KMS-11 (cell line): Measurements from ENCODE around the gene AMPD2.
"Not testable (repeated sequence)": the region's sequence is repeated elsewhere in the genome, so short reads cannot be mapped to it uniquely, and the experiment has no call there.

Experiments used
- H2AFZ ChIP-seq: fragments of 200-600 bp; sonication (generic); 2 replicates; pipeline ENCODE4 v1.6.1; 2016; ENCODE audit warnings: antibody characterized with exemption, mixed run types, low read depth
- H3K27ac ChIP-seq: fragments of 200-600 bp; sonication (generic); 2 replicates; pipeline ENCODE4 v1.6.1; 2016; ENCODE audit warnings: mild to moderate bottlenecking, mixed run types
- H3K27me3 ChIP-seq: fragments of 200-600 bp; sonication (generic); 2 replicates; pipeline ENCODE4 v1.6.1; 2017; ENCODE audit warnings: mild to moderate bottlenecking, low read depth, mixed run types, moderate library complexity; ENCODE audit not compliant: insufficient read depth
- H3K36me3 ChIP-seq: fragments of 200-600 bp; sonication (generic); 2 replicates; pipeline ENCODE4 v1.6.1; 2017; ENCODE audit warnings: mild to moderate bottlenecking, mixed run types; ENCODE audit not compliant: insufficient read depth
- H3K4me1 ChIP-seq: fragments of 200-600 bp; sonication (generic); 2 replicates; pipeline ENCODE4 v1.6.1; 2016; ENCODE audit warnings: mild to moderate bottlenecking, low read depth, mixed run types; ENCODE audit not compliant: poor library complexity, severe bottlenecking
- H3K4me2 ChIP-seq: fragments of 200-600 bp; sonication (generic); 2 replicates; pipeline ENCODE4 v1.7.0; 2016; ENCODE audit warnings: mild to moderate bottlenecking, mixed run types
- H3K4me3 ChIP-seq: fragments of 200-600 bp; sonication (generic); IDR thresholded peaks from 2 replicates; pipeline ENCODE4 v1.6.1; 2017; ENCODE audit warnings: low read depth, low read length, mixed read lengths; ENCODE audit not compliant: insufficient read depth
- H3K79me2 ChIP-seq: fragments of 200-600 bp; sonication (generic); 2 replicates; pipeline ENCODE4 v1.6.1; 2016; ENCODE audit warnings: low read depth, mixed run types; ENCODE audit not compliant: insufficient read depth
- H3K9ac ChIP-seq: fragments of 200-600 bp; sonication (generic); 2 replicates; pipeline ENCODE4 v1.6.1; 2016; ENCODE audit warnings: mild to moderate bottlenecking, mixed run types
- H4K20me1 ChIP-seq: fragments of 200-600 bp; sonication (generic); 2 replicates; pipeline ENCODE4 v1.6.1; 2016; ENCODE audit warnings: mild to moderate bottlenecking, mixed run types; ENCODE audit not compliant: insufficient read depth
- CTCF ChIP-seq: fragments of 200-600 bp; sonication (generic); conservative IDR thresholded peaks from 2 replicates; pipeline ENCODE4 v1.6.1; 2017; ENCODE audit warnings: low read depth, mild to moderate bottlenecking, antibody characterized with exemption, low read length, moderate library complexity, mixed read lengths

The AMPD2 gene

GRCh38 chr1:109664671-109665070 is 45.0 kb downstream of the AMPD2 start:
- no peak overlapping the region for H3K9ac ChIP-seq
- H3K79me2 ChIP-seq = no peaks in the 10 kb centered on the region
- no peaks in the 10 kb centered on the region for H3K27me3 ChIP-seq
- no peak overlapping the region for H2AFZ ChIP-seq
- TF ChIP-seq CTCF = no peak
- H3K4me2 ChIP-seq = no peak overlapping the region
- no peaks in the 10 kb centered on the region for H4K20me1 ChIP-seq
- no peak overlapping the region for H3K4me3 ChIP-seq
- no peaks in the 10 kb centered on the region for H3K36me3 ChIP-seq
- H3K27ac ChIP-seq = no peak overlapping the region
- no peaks in the 10 kb centered on the region for H3K4me1 ChIP-seq

DNA sequence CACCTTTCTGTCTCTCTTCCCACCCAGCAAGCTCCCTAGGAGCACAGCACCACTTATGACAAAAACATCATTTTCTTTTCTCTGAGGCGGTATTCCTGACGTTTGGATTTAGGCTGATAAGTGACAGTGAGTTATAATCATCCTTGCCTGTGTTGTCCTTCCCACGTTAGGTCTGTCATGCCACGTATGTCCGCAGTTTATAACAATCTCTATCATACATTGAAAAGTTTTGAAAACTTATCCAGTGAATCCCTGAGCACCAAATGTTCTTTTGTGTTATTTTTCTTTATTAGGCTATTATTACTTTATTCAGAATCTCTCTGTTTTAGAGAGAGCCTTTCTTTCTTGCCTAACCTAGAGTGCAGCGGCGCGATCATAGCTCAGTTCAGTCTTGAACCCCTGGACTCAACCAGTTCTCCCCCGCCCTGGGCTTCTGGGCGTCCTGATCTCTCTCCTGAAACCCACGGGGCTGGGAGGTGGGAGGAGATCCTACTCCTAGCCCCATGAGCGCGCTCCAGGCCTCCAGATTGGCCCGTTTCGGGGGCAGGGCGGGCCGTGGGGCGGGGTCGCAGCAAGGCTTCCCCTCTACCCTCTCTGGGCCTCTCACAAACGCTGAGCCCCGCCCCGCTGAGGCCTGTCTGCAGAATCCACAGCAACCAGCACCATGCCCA is 48.0 kb downstream of the AMPD2 start, which contains the start of gene GSTM2:
Gene GSTM2 (plus strand): TSS at position 606 of the 671 bp plus-strand sequence. CDS start 59 bp downstream, at position 665.
- Histone ChIP-seq H3K27ac (no peak within 1 kb of the TSS), H3K4me3 (no peak within 1 kb of the TSS), H3K4me2 (no peak within 1 kb of the TSS), H3K4me1 (peaks cover 10% of the 10 kb centered on the region), H3K79me2 (no peaks in the 10 kb centered on the region), H2AFZ (no peak within 1 kb of the TSS), H3K9ac (no peak within 1 kb of the TSS), H3K27me3 (no peaks in the 10 kb centered on the region), H3K36me3 (no peaks in the 10 kb centered on the region), H4K20me1 (no peaks in the 10 kb centered on the region)
- TF ChIP-seq CTCF = no peak

DNA sequence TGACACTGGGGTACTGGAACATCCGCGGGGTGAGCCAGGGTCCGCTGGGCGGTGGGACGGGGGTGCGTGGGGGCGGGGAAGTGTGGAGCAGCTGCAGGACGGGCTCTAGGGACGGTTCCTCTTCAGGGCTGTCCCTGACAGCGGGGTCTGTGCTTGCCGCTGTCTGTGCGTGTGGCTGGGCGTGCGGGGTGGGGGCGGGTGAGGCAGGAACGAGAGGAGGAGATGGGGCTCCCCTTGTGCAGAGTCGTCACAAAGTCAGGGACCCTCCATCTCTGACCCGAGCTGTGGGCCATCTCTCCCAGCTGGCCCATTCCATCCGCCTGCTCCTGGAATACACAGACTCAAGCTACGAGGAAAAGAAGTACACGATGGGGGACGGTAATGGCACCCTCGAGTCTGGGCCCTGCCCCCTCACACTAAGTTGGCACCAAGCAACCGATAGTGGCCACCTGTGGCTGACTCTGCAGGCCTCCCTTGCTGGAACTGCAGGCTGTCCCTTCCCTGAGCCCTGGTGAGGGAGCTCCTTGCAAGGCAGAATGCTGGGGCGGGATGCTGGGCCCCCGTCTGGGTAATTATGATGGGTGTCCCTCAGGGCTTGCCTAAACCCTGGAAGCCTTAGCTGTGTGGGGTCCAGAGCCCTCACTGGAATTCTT is 48.6 kb downstream of the AMPD2 start:
- H3K9ac ChIP-seq = no peak overlapping the region
- no peaks in the 10 kb centered on the region for H3K27me3 ChIP-seq
- peaks cover 10% of the 10 kb centered on the region for H3K4me1 ChIP-seq
- no peak overlapping the region for H2AFZ ChIP-seq
- no peak overlapping the region for H3K4me3 ChIP-seq
- TF ChIP-seq CTCF = no peak
- no peak overlapping the region for H3K4me2 ChIP-seq
- no peak overlapping the region for H3K27ac ChIP-seq
- H4K20me1 ChIP-seq = no peaks in the 10 kb centered on the region
- no peaks in the 10 kb centered on the region for H3K79me2 ChIP-seq
- H3K36me3 ChIP-seq = no peaks in the 10 kb centered on the region

GRCh38 chr1:109669246-109669948 is 49.8 kb downstream of the AMPD2 start:
- no peaks in the 10 kb centered on the region for H4K20me1 ChIP-seq
- no peaks in the 10 kb centered on the region for H3K79me2 ChIP-seq
- H2AFZ ChIP-seq = no peak overlapping the region
- no peak overlapping the region for H3K9ac ChIP-seq
- H3K4me2 ChIP-seq = no peak overlapping the region
- no peak overlapping the region for H3K4me3 ChIP-seq
- no peaks in the 10 kb centered on the region for H3K36me3 ChIP-seq
- H3K27me3 ChIP-seq = no peaks in the 10 kb centered on the region
- H3K4me1 ChIP-seq = peaks cover 10% of the 10 kb centered on the region
- no peak for TF ChIP-seq CTCF
- H3K27ac ChIP-seq = no peak overlapping the region

DNA sequence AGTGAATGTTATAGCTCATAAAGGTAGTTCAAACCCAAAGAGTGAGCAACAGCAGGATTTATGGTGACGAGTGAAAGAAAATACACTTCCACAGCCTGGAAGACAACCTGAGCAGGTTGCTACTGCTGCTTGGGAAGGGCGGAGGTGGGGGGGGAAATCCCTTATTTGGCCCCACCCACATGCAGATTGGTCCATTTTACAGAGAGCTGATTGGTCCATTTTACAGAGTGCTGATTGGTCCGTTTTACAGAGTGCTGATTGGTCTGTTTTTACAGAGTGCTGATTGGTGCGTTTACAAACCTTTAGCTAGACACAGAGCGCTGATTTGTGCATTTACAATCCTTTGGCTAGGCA is 50.3 kb downstream of the AMPD2 start:
- not testable (repeated sequence) for H2AFZ ChIP-seq
- H3K4me1 ChIP-seq = peaks cover 10% of the 10 kb centered on the region

More for the DNA sequence above, 50.3 kb downstream of the AMPD2 start:
- H3K4me2 ChIP-seq, H3K79me2 ChIP-seq, H3K9ac ChIP-seq, H3K27ac ChIP-seq, H4K20me1 ChIP-seq, H3K27me3 ChIP-seq, H3K36me3 ChIP-seq, H3K4me3 ChIP-seq: not testable (repeated sequence)
